CD8-positive, alpha-beta memory T cell (primary cell): ENCODE measurements around the gene RAB4B. TPM values are rescaled to one million over a fixed set of nuclear protein-coding genes. Genes with fewer than 3 reads are reported as not detected.

Experiments
- CTCF ChIA-PET: fragments of 350-600 bp; sonication (Branson Sonifier 250); formaldehyde crosslinking; loops from one replicate; lab custom pipeline; 2021; ENCODE audit warnings: antibody characterized with exemption; lab: Charles Lee
- POLR2A ChIA-PET: fragments of 350-600 bp; sonication (Branson Sonifier 250); formaldehyde crosslinking; loops from one replicate; lab custom pipeline; 2021; ENCODE audit warnings: antibody characterized with exemption; lab: Charles Lee
- DNase-seq, 5 donors: peaks; one replicate each; pipeline versions ENCODE4 v3.0.0 to v3.0.0-alpha.2; 2020 to 2022; ENCODE audit warnings: mixed read lengths in 1 of 5
- H3K27ac ChIP-seq: one replicate; pipeline ENCODE4 v1.7.0; 2013; ENCODE audit warnings: low read depth, mild to moderate bottlenecking, low read length, moderate library complexity
- H3K27me3 ChIP-seq: 2 replicates; pipeline ENCODE4 v1.7.0; 2013; ENCODE audit warnings: low read length, mild to moderate bottlenecking; ENCODE audit not compliant: insufficient read depth, poor library complexity, severe bottlenecking
- H3K36me3 ChIP-seq: 2 replicates; pipeline ENCODE4 v1.7.0; 2013; ENCODE audit warnings: mild to moderate bottlenecking, low read length, moderate library complexity; ENCODE audit not compliant: insufficient read depth
- H3K4me1 ChIP-seq: 2 replicates; pipeline ENCODE4 v1.7.0; 2013; ENCODE audit warnings: mild to moderate bottlenecking, low read length, moderate library complexity; ENCODE audit not compliant: insufficient read depth
- H3K4me3 ChIP-seq: 2 replicates; pipeline ENCODE4 v1.7.0; 2013; ENCODE audit warnings: mild to moderate bottlenecking, low read length
- H3K9me3 ChIP-seq: 2 replicates; pipeline ENCODE4 v1.7.0; 2013; ENCODE audit warnings: mild to moderate bottlenecking, low read length
- H3K27ac Mint-ChIP-seq, 8 donors: one replicate each; pipeline ENCODE4 v1.8.0; 2020 to 2021; ENCODE audit warnings: mixed read lengths in 8 of 8, mild to moderate bottlenecking in 6 of 8, inconsistent platforms in 3 of 8, moderate library complexity in 3 of 8
- H3K27me3 Mint-ChIP-seq, 2 donors: one replicate each; pipeline ENCODE4 v1.8.0; 2020 to 2021; ENCODE audit warnings: mixed read lengths in 2 of 2, mild to moderate bottlenecking in 1 of 2, moderate library complexity in 1 of 2
- H3K36me3 Mint-ChIP-seq, 3 donors: one replicate each; pipeline ENCODE4 v1.8.0; 2020 to 2021; ENCODE audit warnings: mixed read lengths in 3 of 3, inconsistent platforms in 1 of 3, mild to moderate bottlenecking in 1 of 3
- H3K4me1 Mint-ChIP-seq, 3 donors: one replicate each; pipeline ENCODE4 v1.8.0; 2020 to 2021; ENCODE audit warnings: mixed read lengths in 3 of 3, inconsistent platforms in 1 of 3, mild to moderate bottlenecking in 1 of 3
- H3K4me3 Mint-ChIP-seq, 7 donors: one replicate each; pipeline ENCODE4 v1.8.0; 2020 to 2021; ENCODE audit warnings: mixed read lengths in 7 of 7, mild to moderate bottlenecking in 6 of 7, moderate library complexity in 4 of 7, inconsistent platforms in 2 of 7
- H3K9me3 Mint-ChIP-seq, 5 donors: one replicate each; pipeline ENCODE4 v1.8.0; 2020 to 2022; ENCODE audit warnings: mixed read lengths in 5 of 5, mild to moderate bottlenecking in 3 of 5, moderate library complexity in 2 of 5, inconsistent platforms in 1 of 5
- polyA plus RNA-seq: library from polyadenylated mRNA; unstranded; fragments of 300-500 nt; fragmentation: Illumina TruSeq; gene quantifications from one replicate; pipeline ENCODE4 v1.2.3, GENCODE V29; 2021
- total RNA-seq, 2 experiments: library from RNA; stranded (reverse); gene quantifications; one replicate each; pipeline ENCODE4 v1.2.3, GENCODE V29; 2021

Gene RAB4B
- total and polyA plus RNA-seq, 3 experiments from 2014 or later, result 24.2 to 95.2 (median 27.2) TPM

- peak overlapping the region; percentile 64 for H3K27ac ChIP-seq
- Mint-ChIP-seq H3K36me3 (peaks cover 4 to 66% (median 17%) of the 10 kb centered on the region in 3 donors), H3K27ac (peak overlapping the region; percentile 91 to 99 (median 96)), H3K4me3 (peak overlapping the region; percentile 84 to 98 (median 88)), H3K27me3 (peaks cover 0 to 3% of the 10 kb centered on the region in 2 donors), H3K9me3 (no peaks in the 10 kb centered on the region), H3K4me1 (peaks cover 56 to 67% (median 65%) of the 10 kb centered on the region in 3 donors)
- peak overlapping the region; percentile 53 for H3K4me3 ChIP-seq
- no peaks in the 10 kb centered on the region for H3K27me3 ChIP-seq
- H3K36me3 ChIP-seq, result peaks cover 19% of the 10 kb centered on the region
- H3K9me3 ChIP-seq, result no peaks in the 10 kb centered on the region
- peaks cover 48% of the 10 kb centered on the region for H3K4me1 ChIP-seq
- DNase-seq, result no peak
- ChIA-PET POLR2A (interaction anchor here (0.6 to 10.5 kb wide), 5 partner anchors 23 to 289 kb away, joined by 3 to 110 read pairs (median 7); partner anchors contain the start of genes BLVRB, EGLN2 and RAB4B), CTCF (interaction anchor here (0.6 to 6.3 kb wide), 7 partner anchors 23 to 65 kb away, joined by 3 to 23 read pairs (median 5); partner anchors contain the start of genes EGLN2 and RAB4B)
Observed at GRCh38 chr19:40754611-40755247, 23.3 kb upstream of the RAB4B start.

GRCh38 chr19:40755248-40755624 is 22.8 kb upstream of the RAB4B start:
- peak overlapping the region; percentile 51 to 98 (median 87) for H3K4me3 Mint-ChIP-seq

GRCh38 chr19:40755791-40756190 is 22.3 kb upstream of the RAB4B start:
- POLR2A ChIA-PET, result interaction anchor here (2.4 to 10.5 kb wide), 2 partner anchors 22 to 93 kb away, joined by 7 to 110 read pairs; partner anchors contain the start of gene RAB4B
- no peaks in the 10 kb centered on the region for H3K9me3 Mint-ChIP-seq
- H3K4me3 Mint-ChIP-seq, result peak overlapping the region; percentile 51 to 98 (median 87)
- no peaks in the 10 kb centered on the region for H3K27me3 Mint-ChIP-seq
- peaks cover 50 to 69% (median 65%) of the 10 kb centered on the region in 3 donors for H3K4me1 Mint-ChIP-seq
- no peak overlapping the region for H3K27ac ChIP-seq
- H3K27ac Mint-ChIP-seq, result peak overlapping the region; percentile 66 to 98 (median 91)
- H3K36me3 ChIP-seq, result peaks cover 27% of the 10 kb centered on the region
- CTCF ChIA-PET, result interaction anchor here (0.7 to 6.3 kb wide), 6 partner anchors 22 to 121 kb away, joined by 3 to 23 read pairs (median 6); partner anchors contain the start of genes EGLN2 and RAB4B
- H3K4me1 ChIP-seq, result peaks cover 44% of the 10 kb centered on the region
- DNase-seq, result no peak
- peaks cover 4 to 72% (median 20%) of the 10 kb centered on the region in 3 donors for H3K36me3 Mint-ChIP-seq
- H3K27me3 ChIP-seq, result no peaks in the 10 kb centered on the region
- peak overlapping the region; percentile 26 for H3K4me3 ChIP-seq
- H3K9me3 ChIP-seq, result no peaks in the 10 kb centered on the region

More at GRCh38 chr19:40755248-40755624, 22.8 kb upstream of the RAB4B start:
- ChIA-PET CTCF (interaction anchor here (0.7 to 6.3 kb wide), 6 partner anchors 23 to 120 kb away, joined by 3 to 23 read pairs (median 7); partner anchors contain the start of gene RAB4B), POLR2A (interaction anchor here (0.6 to 10.5 kb wide), 5 partner anchors 22 to 290 kb away, joined by 3 to 110 read pairs (median 7); partner anchors contain the start of genes BLVRB, EGLN2 and RAB4B)
- no peak for DNase-seq
- Histone ChIP-seq H3K4me1 (peaks cover 44% of the 10 kb centered on the region), H3K27ac (no peak overlapping the region), H3K9me3 (no peaks in the 10 kb centered on the region), H3K27me3 (no peaks in the 10 kb centered on the region), H3K36me3 (peaks cover 24% of the 10 kb centered on the region), H3K4me3 (peak overlapping the region; percentile 26)
- H3K36me3 Mint-ChIP-seq, result peaks cover 4 to 69% (median 17%) of the 10 kb centered on the region in 3 donors
- no peaks in the 10 kb centered on the region for H3K9me3 Mint-ChIP-seq
- H3K4me1 Mint-ChIP-seq, result peaks cover 52 to 67% (median 63%) of the 10 kb centered on the region in 3 donors
- peak overlapping the region; percentile 6 to 98 (median 92) for H3K27ac Mint-ChIP-seq
- peaks cover 0 to 3% of the 10 kb centered on the region in 2 donors for H3K27me3 Mint-ChIP-seq

GRCh38 chr19:40756502-40757110 is 21.4 kb upstream of the RAB4B start:
- Mint-ChIP-seq H3K27me3 (no peaks in the 10 kb centered on the region), H3K4me1 (peaks cover 49 to 73% (median 67%) of the 10 kb centered on the region in 3 donors), H3K9me3 (no peaks in the 10 kb centered on the region), H3K4me3 (peak overlapping the region; percentile 13 to 88 (median 67)), H3K36me3 (peaks cover 4 to 71% (median 23%) of the 10 kb centered on the region in 3 donors), H3K27ac (peak overlapping the region; percentile 82 to 98 (median 88))
- Histone ChIP-seq H3K4me1 (peaks cover 44% of the 10 kb centered on the region), H3K36me3 (peaks cover 33% of the 10 kb centered on the region), H3K27me3 (no peaks in the 10 kb centered on the region), H3K4me3 (no peak overlapping the region), H3K9me3 (no peaks in the 10 kb centered on the region), H3K27ac (no peak overlapping the region)
- ChIA-PET POLR2A (interaction anchor here (0.6 to 10.5 kb wide), 3 partner anchors 16 to 94 kb away, joined by 4 to 110 read pairs (median 7); partner anchors contain the start of gene RAB4B), CTCF (interaction anchor here (0.8 to 6.3 kb wide), 6 partner anchors 22 to 94 kb away, joined by 3 to 23 read pairs (median 6); partner anchors contain the start of genes EGLN2 and RAB4B)
- DNase-seq, result peak in 4 of 5 donors; percentile 37 to 58 (median 52)

- DNase-seq, result no peak
- H3K36me3 ChIP-seq, result peaks cover 50% of the 10 kb centered on the region
- H3K27ac ChIP-seq, result no peak overlapping the region
- Mint-ChIP-seq H3K9me3 (no peaks in the 10 kb centered on the region), H3K27me3 (no peaks in the 10 kb centered on the region), H3K4me1 (peaks cover 53 to 78% (median 71%) of the 10 kb centered on the region in 3 donors), H3K4me3 (peak overlapping the region in 1 of 7 donors; percentile 38), H3K36me3 (peaks cover 9 to 82% (median 31%) of the 10 kb centered on the region in 3 donors), H3K27ac (peak overlapping the region in 7 of 8 donors; percentile 1 to 93 (median 81))
- ChIA-PET POLR2A (interaction anchor here (0.6 to 10.5 kb wide), 3 partner anchors 9 to 40 kb away, joined by 3 to 110 read pairs (median 5); partner anchors contain the start of genes EGLN2 and RAB4B), CTCF (interaction anchor here (1.2 kb wide), 1 partner anchor 11 kb away, joined by 3 read pairs; no protein-coding TSS in a partner anchor)
- H3K4me3 ChIP-seq, result no peak overlapping the region
- H3K9me3 ChIP-seq, result no peaks in the 10 kb centered on the region
- peaks cover 39% of the 10 kb centered on the region for H3K4me1 ChIP-seq
- no peaks in the 10 kb centered on the region for H3K27me3 ChIP-seq
Observed at GRCh38 chr19:40758491-40758890, 19.6 kb upstream of the RAB4B start.

- Histone ChIP-seq H3K4me3 (no peak overlapping the region), H3K9me3 (no peaks in the 10 kb centered on the region), H3K27me3 (no peaks in the 10 kb centered on the region), H3K27ac (no peak overlapping the region), H3K36me3 (peaks cover 59% of the 10 kb centered on the region), H3K4me1 (peaks cover 41% of the 10 kb centered on the region)
- no peak overlapping the region for H3K4me3 Mint-ChIP-seq
- POLR2A ChIA-PET, result no interaction called here
- DNase-seq, result no peak
- H3K36me3 Mint-ChIP-seq, result peaks cover 17 to 88% (median 35%) of the 10 kb centered on the region in 3 donors
- H3K4me1 Mint-ChIP-seq, result peaks cover 58 to 83% (median 76%) of the 10 kb centered on the region in 3 donors
- no peaks in the 10 kb centered on the region for H3K27me3 Mint-ChIP-seq
- CTCF ChIA-PET, result interaction anchor here (1.0 to 1.2 kb wide), 2 partner anchors 10 to 12 kb away, joined by 3 to 6 read pairs; no protein-coding TSS in a partner anchor
- H3K9me3 Mint-ChIP-seq, result no peaks in the 10 kb centered on the region
- H3K27ac Mint-ChIP-seq, result peak overlapping the region in 1 of 8 donors; percentile 81
Observed at GRCh38 chr19:40759352-40759751, 18.7 kb upstream of the RAB4B start.

- H3K27me3 Mint-ChIP-seq, result no peaks in the 10 kb centered on the region
- H3K4me3 Mint-ChIP-seq, result peak overlapping the region in 2 of 7 donors; percentile 51 to 80
- Histone ChIP-seq H3K9me3 (no peaks in the 10 kb centered on the region), H3K36me3 (peaks cover 65% of the 10 kb centered on the region), H3K27me3 (no peaks in the 10 kb centered on the region), H3K4me3 (no peak overlapping the region), H3K4me1 (peaks cover 28% of the 10 kb centered on the region), H3K27ac (no peak overlapping the region)
- no peaks in the 10 kb centered on the region for H3K9me3 Mint-ChIP-seq
- peaks cover 47 to 67% (median 63%) of the 10 kb centered on the region in 3 donors for H3K4me1 Mint-ChIP-seq
- DNase-seq, result no peak
- CTCF ChIA-PET, result no interaction called here
- POLR2A ChIA-PET, result no interaction called here
- H3K27ac Mint-ChIP-seq, result peak overlapping the region; percentile 44 to 96 (median 90)
- peaks cover 25 to 83% (median 35%) of the 10 kb centered on the region in 3 donors for H3K36me3 Mint-ChIP-seq
Observed at GRCh38 chr19:40762754-40763470, 15.1 kb upstream of the RAB4B start.
